Skin of body (tissue), 2 donors: ENCODE data around the gene IQSEC1. TPM values are rescaled to one million over a fixed set of nuclear protein-coding genes. Genes with fewer than 3 reads are reported as not detected.
A peak's percentile ranks its signal among the peaks of the same experiment; 100 is the strongest.

ENCODE experiments used
- DNase-seq: peaks from one replicate; lab custom pipeline; 2025; lab: John Stamatoyannopoulos, UW
- total RNA-seq: library from RNA; depleted of rRNA; stranded (reverse); fragments of >200 nt; gene quantifications from one replicate; pipeline ENCODE4 v1.2.3, GENCODE V29; 2014

Gene IQSEC1
- total RNA-seq, 1 donor from 2014 or later: 21.5 TPM

- no peak for DNase-seq
Measured at GRCh38 chr3:12986521-12986920, 86.7 kb downstream of the IQSEC1 start.

DNA sequence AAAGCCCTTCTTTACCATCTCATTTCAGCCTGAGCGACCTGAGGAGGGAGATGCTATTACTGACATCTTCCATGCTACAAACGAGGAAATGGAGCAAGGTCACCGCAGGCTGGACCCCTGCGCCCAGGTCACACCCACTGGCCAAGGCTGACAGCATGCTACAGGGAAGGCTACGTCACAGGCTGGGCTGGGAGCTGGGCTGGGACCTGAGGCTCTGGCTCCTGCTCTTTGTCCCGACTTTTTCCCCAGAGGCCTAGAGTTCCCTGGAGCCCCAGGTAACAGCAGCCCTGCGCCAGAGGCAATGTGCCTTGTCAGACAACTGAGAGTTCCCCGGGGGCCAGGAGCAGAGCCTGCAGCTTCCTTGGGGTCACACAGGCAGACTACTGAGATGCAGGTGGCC, 87.2 kb downstream of the IQSEC1 start:
- no peak for DNase-seq

DNA sequence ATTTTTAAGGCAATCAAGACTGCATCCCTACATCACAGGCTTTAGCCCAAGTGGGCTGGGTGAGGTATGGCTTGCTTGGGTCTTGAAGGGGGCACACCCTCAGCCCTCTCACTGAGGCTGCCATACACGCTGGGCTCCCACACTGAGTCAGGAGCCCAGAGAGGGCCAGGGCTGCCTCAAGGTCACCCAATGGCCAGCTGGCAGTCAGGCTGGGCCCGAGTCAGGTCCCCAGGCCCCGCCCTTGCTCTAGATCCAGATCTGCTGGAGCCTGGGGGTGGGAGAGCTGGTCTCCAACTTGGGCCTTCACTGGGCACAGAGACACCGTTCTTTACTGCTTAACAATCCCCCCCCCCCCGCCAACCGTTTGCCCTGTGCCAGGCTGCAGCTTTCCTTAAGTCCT, 88.1 kb downstream of the IQSEC1 start:
- no peak for DNase-seq

- DNase-seq: peak; percentile 24
Measured at GRCh38 chr3:12984023-12984823, 89.0 kb downstream of the IQSEC1 start.

GRCh38 chr3:12983319-12983718, 89.9 kb downstream of the IQSEC1 start:
- DNase-seq: no peak

GRCh38 chr3:12982619-12983101, 90.6 kb downstream of the IQSEC1 start:
- DNase-seq: no peak

GRCh38 chr3:12981306-12982275, 91.6 kb downstream of the IQSEC1 start:
- no peak for DNase-seq

GRCh38 chr3:12980596-12981290, 92.5 kb downstream of the IQSEC1 start:
- no peak for DNase-seq

GRCh38 chr3:12979947-12980487, 93.2 kb downstream of the IQSEC1 start:
- no peak for DNase-seq

DNA sequence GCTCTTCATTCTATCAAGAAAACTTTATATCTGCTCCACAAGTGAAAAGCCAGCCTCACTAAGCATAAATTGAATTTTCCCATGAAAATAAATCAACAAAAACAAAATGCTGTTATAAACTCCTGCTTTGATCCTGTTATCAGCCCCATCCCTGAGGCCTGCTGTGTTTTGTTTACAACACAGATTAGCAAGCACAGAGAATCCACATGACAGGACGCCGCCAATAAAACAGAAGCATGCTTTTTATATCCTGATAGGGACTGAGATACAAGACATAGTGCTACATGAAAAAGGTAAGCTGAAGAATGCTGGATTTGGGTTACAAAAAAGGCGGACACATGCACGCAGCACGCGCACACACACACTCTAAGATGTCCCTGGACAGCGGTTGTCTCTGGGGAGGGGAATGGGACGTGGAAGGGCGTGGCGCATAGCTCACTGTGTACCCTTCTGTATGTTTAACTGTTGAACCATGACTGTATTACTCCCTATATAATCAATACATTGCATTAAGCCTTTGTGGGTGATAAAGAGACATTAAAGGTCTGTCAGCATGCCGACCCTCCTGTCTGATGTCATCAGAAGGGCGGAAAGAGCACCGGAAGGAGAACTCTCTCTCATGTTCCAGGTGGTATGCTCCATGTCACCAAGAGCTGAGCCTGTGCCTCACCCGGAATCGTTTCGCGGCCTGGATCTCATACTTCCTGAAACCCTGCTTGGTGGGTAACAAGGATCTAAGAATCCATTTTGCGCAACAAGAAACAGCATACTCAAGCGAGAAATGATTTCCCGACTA, 93.9 kb downstream of the IQSEC1 start:
- no peak for DNase-seq

DNA sequence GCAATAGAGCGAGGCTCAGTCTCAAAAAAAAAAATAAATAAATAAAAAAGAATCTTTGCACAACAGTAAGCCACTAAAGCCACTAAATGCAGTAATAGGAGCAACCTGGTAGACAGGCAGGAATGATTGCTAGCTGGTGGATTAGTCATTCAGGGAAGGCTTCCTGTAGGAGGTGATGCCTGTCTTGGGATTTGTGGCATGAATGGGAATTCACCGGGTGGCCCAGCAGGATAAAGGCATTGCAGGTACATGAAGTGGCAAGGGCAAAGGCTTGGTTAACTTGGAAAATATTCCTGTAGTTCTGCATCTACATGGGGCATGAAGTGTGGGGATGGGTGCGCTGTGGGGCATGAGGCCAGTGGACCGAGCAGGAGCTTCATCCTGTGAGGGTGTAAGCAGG, 94.5 kb downstream of the IQSEC1 start:
- no peak for DNase-seq

- no peak for DNase-seq
Measured at GRCh38 chr3:12977117-12977808, 96.0 kb downstream of the IQSEC1 start.

DNA sequence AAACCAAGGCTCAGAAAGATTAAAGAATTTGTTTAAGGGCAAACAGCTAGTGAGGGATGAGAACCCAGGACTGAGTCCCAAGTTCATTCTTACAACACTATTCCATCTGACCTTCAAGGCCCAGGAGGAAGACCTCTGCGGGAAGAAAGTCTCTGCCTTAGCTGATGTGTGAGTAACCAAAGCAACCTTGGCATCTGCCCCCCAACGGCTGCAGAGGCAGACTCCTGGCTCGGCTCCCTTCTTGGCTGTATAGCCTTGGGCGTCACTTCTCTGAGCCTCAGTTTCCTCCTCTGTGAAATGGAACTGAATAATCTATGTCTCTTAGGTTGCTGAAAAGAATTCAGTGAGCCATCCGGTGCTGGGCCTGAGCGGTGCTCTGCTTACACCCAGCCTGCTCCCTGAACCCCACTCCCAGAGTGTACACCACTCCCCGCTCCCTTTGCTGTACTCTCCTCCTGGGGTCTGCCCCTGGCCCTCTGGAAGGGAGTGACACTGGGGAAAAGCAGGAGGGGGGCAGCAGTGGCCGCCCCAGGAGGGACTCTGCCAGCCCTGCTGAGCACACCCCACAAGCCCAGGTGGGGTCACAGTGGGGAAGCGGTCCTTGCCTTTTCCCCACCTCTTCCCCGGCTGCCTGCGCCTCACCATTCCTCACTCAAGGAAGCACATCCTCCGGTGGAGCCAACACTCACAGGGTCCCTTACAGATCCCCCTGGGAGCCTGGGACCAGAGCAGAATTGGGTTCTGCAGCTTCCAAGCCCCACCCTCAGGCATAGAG, 97.3 kb downstream of the IQSEC1 start:
- no peak for DNase-seq

DNA sequence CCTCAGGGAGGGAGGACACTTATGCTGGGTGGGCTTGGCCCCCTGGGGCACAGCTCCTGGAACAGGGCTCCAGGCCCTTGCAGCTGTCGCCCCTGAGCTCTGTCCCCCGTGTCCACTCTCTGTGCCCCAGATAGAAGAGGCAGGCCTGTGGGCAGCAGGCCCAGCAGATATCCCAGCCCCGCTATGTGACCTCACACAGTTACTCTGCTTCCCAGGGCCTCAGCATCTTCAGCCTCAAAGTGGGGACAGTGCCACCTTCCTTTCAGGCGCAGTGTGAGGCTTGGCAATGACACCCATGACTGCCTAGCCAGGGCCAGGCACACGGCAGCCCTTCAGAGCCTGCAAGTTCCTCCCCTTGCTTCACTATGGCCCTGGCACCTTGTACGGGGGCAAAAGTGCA, 98.4 kb downstream of the IQSEC1 start:
- no peak for DNase-seq

- DNase-seq: no peak
Measured at GRCh38 chr3:12974334-12974733, 98.9 kb downstream of the IQSEC1 start.

DNA sequence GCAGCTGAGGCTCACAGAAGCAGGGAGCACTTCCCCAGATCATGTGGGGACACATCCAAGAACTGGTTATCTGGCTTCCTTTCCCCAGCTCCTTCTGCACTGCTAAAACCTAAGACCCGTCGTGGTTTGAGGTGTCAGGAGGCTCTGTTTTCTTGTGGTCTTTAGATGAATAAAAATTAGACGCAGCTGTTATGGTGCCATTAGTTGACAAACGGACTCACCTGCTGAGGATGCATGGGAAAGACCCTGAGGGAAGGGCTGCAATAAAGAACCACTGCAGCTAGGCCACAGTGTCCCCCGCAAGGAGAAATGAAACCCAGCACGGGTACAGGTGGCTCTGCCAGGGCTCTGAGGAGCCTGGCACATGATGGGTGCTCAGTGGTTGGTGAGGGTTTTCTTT, 99.4 kb downstream of the IQSEC1 start:
- DNase-seq: no peak

GRCh38 chr3:12972781-12973702, 100.2 kb downstream of the IQSEC1 start:
- no peak for DNase-seq

- no peak for DNase-seq
Measured at GRCh38 chr3:12972043-12972442, 101.2 kb downstream of the IQSEC1 start.
